HepG2 (cell line): ENCODE measurements around the gene ARHGAP22. TPM values are rescaled to one million over a fixed set of nuclear protein-coding genes. Genes with fewer than 3 reads are reported as not detected.
A peak's percentile ranks its signal among the peaks of the same experiment; 100 is the strongest.

Experiments
- ATAC-seq: fragments of 200-7000 bp; cut with Tn5 transposase; 3 replicates; pipeline ENCODE4 v1.9.1; 2020; ENCODE audit warnings: mild to moderate bottlenecking, moderate library complexity
- BruUV-seq: library from RNA; stranded (reverse); fragments of 400-500 nt; replicated peaks from 2 replicates; lab custom pipeline; 2021; lab: Mats Ljungman, UMichigan
- CTCF ChIA-PET: fragments of 300-600 bp; formaldehyde crosslinking; extraction: SDS; loops from one replicate; lab custom pipeline; 2021; ENCODE audit warnings: low total read pairs, inconsistent platforms, low intra/inter-chr PET ratio; lab: Yijun Ruan, JAX
- POLR2A ChIA-PET: fragments of 350-600 bp; sonication (Branson Sonifier 250); formaldehyde crosslinking; loops from one replicate; lab custom pipeline; 2020; ENCODE audit warnings: antibody characterized with exemption, inconsistent platforms; lab: Yijun Ruan, JAX
- DNase-seq: peaks from one replicate; pipeline ENCODE4 v3.0.0-alpha.2; 2015; ENCODE audit warnings: low spot score
- FAIRE-seq: peaks from 3 replicates; lab custom pipeline; 2011; peaks lifted over from hg19 to GRCh38; lab: Jason Lieb, UNC
- H2AFZ ChIP-seq: one replicate; pipeline ENCODE4 v1.6.1; 2011; ENCODE audit warnings: low read length, inconsistent platforms
- H3K27ac ChIP-seq: fragments of 300-600 bp; 3 replicates; pipeline ENCODE4 v1.8.0; 2011; ENCODE audit warnings: mixed run types, mild to moderate bottlenecking, mixed read lengths, low read length, inconsistent platforms; ENCODE audit not compliant: insufficient read depth; ENCODE audit errors: extremely low read length
- H3K27me3 ChIP-seq, 2 experiments: fragments of 200-600 bp in 1 of 2; 2 replicates in 1 of 2; 3 replicates in 1 of 2; pipeline versions ENCODE4 v1.6.0 to v1.8.0; 2011; ENCODE audit warnings: low read length in 2 of 2, mild to moderate bottlenecking in 2 of 2, moderate library complexity in 2 of 2, inconsistent platforms in 1 of 2; ENCODE audit not compliant: insufficient read depth in 2 of 2, control insufficient read depth in 1 of 2
- H3K36me3 ChIP-seq, 2 experiments: fragments of 200-600 bp in 1 of 2; replicated peaks in 1 of 2; 2 replicates in 1 of 2; 3 replicates in 1 of 2; pipeline versions ENCODE4 v1.5.1 to v1.8.0; 2011; ENCODE audit warnings: low read length in 2 of 2, inconsistent platforms in 1 of 2; ENCODE audit not compliant: insufficient read depth in 2 of 2, control insufficient read depth in 1 of 2
- H3K4me1 ChIP-seq: 2 replicates; pipeline ENCODE4 v1.5.1; 2012; ENCODE audit warnings: low read length, inconsistent platforms; ENCODE audit not compliant: insufficient read depth
- H3K4me2 ChIP-seq: 2 replicates; pipeline ENCODE4 v1.6.0; 2011; ENCODE audit warnings: low read depth, low read length, inconsistent platforms
- H3K4me3 ChIP-seq, 3 experiments: fragments of 200-600 bp in 1 of 3; sonication (generic), shearing (Covaris generic) in 1 of 3; replicated peaks in 1 of 3; 2 replicates each; pipeline ENCODE4 v1.5.1; 2011 to 2016; ENCODE audit warnings: low read length in 3 of 3, inconsistent platforms in 2 of 3, low read depth in 2 of 3, mild to moderate bottlenecking in 2 of 3, control low read depth in 1 of 3, mixed read lengths in 1 of 3; ENCODE audit not compliant: insufficient read depth in 1 of 3
- H3K79me2 ChIP-seq: one replicate; pipeline ENCODE4 v1.6.1; 2011; ENCODE audit warnings: low read length, inconsistent platforms; ENCODE audit not compliant: insufficient read depth
- H3K9ac ChIP-seq: 2 replicates; pipeline ENCODE4 v1.6.0; 2011; ENCODE audit warnings: mild to moderate bottlenecking, low read depth, low read length, inconsistent platforms; ENCODE audit not compliant: insufficient read depth
- H3K9me3 ChIP-seq: 2 replicates; pipeline ENCODE4 v1.5.1; 2012; ENCODE audit warnings: mild to moderate bottlenecking, low read length
- H4K20me1 ChIP-seq: 2 replicates; pipeline ENCODE4 v1.6.0; 2011; ENCODE audit warnings: inconsistent platforms, mild to moderate bottlenecking, low read length, moderate library complexity; ENCODE audit not compliant: insufficient read depth
- ZNF263 ChIP-seq: sonication (generic); formaldehyde crosslinking; IDR thresholded peaks from 2 replicates; pipeline ENCODE4 v1.4.0; 2020; ENCODE audit warnings: missing genetic modification reagents
- ZNF556 ChIP-seq: sonication (generic); formaldehyde crosslinking; IDR thresholded peaks from 2 replicates; pipeline ENCODE4 v1.4.0; 2020; ENCODE audit warnings: mild to moderate bottlenecking, missing genetic modification reagents, borderline replicate concordance
- ZNF672 ChIP-seq: sonication (generic); formaldehyde crosslinking; IDR thresholded peaks from 2 replicates; pipeline ENCODE4 v1.8.1; 2022; ENCODE audit warnings: missing genetic modification reagents
- ZNF781 ChIP-seq: sonication (generic); formaldehyde crosslinking; IDR thresholded peaks from 2 replicates; pipeline ENCODE4 v1.5.1; 2020; ENCODE audit warnings: borderline replicate concordance, mild to moderate bottlenecking, missing genetic modification reagents; ENCODE audit errors: not compliant biosample characterization
- ZNF792 ChIP-seq: IDR thresholded peaks from 2 replicates; pipeline ENCODE4 v1.6.1; 2016
- WGBS: methylation state at CpG from one replicate; pipeline ENCODE4 v1.1.6; 2017; ENCODE audit warnings: low lambda C conversion rate; 5-methylcytosine and 5-hydroxymethylcytosine counted together
- in situ Hi-C: cut with HindIII; loops from 2 replicates; pipeline ENCODE4 v1.10.0; 2017; ENCODE audit warnings: low pct_unique_long_range_greater_than_20kb; ENCODE audit not compliant: extremely low pct_ligation_motif_present
- intact Hi-C: fragments of 100-400 bp; cut with micrococcal nuclease; formaldehyde crosslinking; loops from one replicate; pipeline ENCODE4 v1.10.0; 2022; ENCODE audit not compliant: unreplicated experiment
- polyA plus RNA-seq, 8 experiments: library from polyadenylated mRNA; depleted of rRNA in 3 of 8; stranded (reverse) in 7 of 8; unstranded in 1 of 8; fragments of >200 nt; fragmentation: Illumina TruSeq in 4 of 8; extraction: Trizol in 4 of 8; gene quantifications; 2 replicates each; pipeline versions ENCODE4 v1.2.1 to v1.2.3, GENCODE V29; 2011 to 2016; ENCODE audit warnings: low read depth in 4 of 8, missing spikeins in 1 of 8, mixed read lengths in 1 of 8; ENCODE audit not compliant: insufficient read depth in 1 of 8
- total RNA-seq, 5 experiments: library from RNA; depleted of rRNA; stranded (reverse); fragments of >200 nt; fragmentation: Illumina TruSeq; extraction: Trizol; gene quantifications; 2 replicates each; pipeline ENCODE4 v1.2.3, GENCODE V29; 2016; ENCODE audit warnings: low read depth in 1 of 5
- TF ChIP-seq, protein P1 (sequence below): sonication (generic); formaldehyde crosslinking; IDR thresholded peaks from 2 replicates; pipeline ENCODE4 v1.4.0; 2020; ENCODE audit warnings: missing genetic modification reagents
- TF ChIP-seq, protein P2 (sequence below): sonication (generic); formaldehyde crosslinking; IDR thresholded peaks from 2 replicates; pipeline ENCODE4 v1.5.0; 2020; ENCODE audit warnings: mild to moderate bottlenecking, missing genetic modification reagents, moderate library complexity

Gene ARHGAP22
- total and polyA plus RNA-seq, 2 of the 13 experiments (the other 11 are each of a cell fraction or from before 2014, with no cell fraction given) = 0.08 to 0.38 TPM

DNA sequence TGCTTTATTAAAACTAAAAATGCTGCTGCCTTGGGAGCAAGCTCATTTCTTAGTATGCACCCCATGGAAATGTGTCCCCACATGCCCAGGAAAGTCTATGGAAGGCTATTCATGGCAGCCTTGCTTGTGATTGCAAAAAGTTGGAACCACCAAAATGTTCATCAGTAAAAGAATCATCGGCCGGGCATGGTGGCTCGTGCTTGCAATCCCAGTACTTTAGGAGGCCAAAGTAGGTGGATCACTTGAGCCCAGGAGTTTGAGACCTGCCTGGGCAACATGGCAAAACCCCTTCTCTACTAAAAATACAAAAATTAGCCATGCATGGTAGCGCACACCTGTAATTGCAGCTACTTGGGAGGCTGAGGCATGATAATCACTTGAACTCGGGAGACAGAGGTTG lies 79.8 kb downstream of the ARHGAP22 start:
- ChIA-PET POLR2A (no interaction called here), CTCF (no interaction called here)

DNA sequence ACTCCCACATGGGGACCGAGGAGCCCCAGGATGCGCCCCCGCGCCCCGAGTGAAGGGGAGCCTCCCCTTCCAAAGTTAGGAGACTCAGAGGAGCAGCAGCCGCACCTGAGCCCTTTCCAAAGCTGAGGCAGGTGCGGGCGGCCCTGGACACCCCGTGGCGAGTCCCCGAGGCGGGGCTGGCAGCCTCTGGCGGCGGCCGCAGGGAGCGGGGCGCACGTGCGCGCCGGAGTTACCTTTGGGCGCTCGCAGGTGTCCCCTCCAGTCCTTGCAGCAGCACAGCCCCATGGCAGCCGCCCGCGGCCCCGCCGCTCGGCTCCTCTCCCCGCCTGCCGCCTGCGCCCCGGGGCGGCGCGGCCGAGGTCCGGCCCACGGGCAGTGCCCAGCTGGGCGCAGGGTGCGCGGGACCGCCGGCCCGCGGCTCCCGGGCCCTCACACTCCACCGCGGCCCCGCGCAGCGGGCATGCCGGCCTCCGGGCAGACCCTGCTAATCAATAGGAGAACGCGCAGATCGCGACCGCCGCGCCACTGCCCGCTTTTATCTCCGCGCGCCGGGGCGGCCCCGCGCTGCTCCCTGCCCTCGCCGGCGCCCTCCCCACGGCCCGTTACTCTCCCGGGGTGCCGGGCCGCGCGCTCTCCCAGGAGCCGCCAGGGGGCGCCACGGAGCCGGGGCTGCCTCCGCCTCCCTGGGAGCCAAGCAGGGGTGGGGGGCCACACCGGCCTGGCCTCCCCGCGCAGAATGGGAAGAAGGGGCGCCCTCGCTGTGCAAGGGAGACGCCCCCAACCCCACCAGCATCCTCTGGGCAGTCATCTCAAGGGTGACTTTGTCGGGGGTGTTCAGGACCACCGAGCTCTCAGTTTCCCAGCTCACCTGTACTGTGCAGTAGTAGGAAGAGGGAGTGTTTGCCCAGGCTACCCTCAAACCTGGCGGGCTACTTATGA lies 80.8 kb downstream of the ARHGAP22 start:
- H3K9ac ChIP-seq = no peak overlapping the region
- peak overlapping the region; percentile 25 to 54 (median 45); a peak in 3 of 6 replicates for H3K4me3 ChIP-seq
- WGBS = 15% methylated on average over 13 of the region's 93 CpGs
- H3K27me3 ChIP-seq = peaks cover 0 to 50% of the 10 kb centered on the region in 2 experiments
- no peaks in the 10 kb centered on the region for H3K9me3 ChIP-seq
- no peaks in the 10 kb centered on the region for H3K79me2 ChIP-seq
- no peak overlapping the region for H3K27ac ChIP-seq
- TF ChIP-seq, protein P1, sequence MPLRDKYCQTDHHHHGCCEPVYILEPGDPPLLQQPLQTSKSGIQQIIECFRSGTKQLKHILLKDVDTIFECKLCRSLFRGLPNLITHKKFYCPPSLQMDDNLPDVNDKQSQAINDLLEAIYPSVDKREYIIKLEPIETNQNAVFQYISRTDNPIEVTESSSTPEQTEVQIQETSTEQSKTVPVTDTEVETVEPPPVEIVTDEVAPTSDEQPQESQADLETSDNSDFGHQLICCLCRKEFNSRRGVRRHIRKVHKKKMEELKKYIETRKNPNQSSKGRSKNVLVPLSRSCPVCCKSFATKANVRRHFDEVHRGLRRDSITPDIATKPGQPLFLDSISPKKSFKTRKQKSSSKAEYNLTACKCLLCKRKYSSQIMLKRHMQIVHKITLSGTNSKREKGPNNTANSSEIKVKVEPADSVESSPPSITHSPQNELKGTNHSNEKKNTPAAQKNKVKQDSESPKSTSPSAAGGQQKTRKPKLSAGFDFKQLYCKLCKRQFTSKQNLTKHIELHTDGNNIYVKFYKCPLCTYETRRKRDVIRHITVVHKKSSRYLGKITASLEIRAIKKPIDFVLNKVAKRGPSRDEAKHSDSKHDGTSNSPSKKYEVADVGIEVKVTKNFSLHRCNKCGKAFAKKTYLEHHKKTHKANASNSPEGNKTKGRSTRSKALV = 0 out of 2 replicates have a peak, but pooled peaks have one; percentile 15
- TF ChIP-seq ZNF556 (no peak), ZNF781 (no peak)
- TF ChIP-seq, protein P2, sequence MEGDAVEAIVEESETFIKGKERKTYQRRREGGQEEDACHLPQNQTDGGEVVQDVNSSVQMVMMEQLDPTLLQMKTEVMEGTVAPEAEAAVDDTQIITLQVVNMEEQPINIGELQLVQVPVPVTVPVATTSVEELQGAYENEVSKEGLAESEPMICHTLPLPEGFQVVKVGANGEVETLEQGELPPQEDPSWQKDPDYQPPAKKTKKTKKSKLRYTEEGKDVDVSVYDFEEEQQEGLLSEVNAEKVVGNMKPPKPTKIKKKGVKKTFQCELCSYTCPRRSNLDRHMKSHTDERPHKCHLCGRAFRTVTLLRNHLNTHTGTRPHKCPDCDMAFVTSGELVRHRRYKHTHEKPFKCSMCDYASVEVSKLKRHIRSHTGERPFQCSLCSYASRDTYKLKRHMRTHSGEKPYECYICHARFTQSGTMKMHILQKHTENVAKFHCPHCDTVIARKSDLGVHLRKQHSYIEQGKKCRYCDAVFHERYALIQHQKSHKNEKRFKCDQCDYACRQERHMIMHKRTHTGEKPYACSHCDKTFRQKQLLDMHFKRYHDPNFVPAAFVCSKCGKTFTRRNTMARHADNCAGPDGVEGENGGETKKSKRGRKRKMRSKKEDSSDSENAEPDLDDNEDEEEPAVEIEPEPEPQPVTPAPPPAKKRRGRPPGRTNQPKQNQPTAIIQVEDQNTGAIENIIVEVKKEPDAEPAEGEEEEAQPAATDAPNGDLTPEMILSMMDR (CRISPR knock-in tag) = peak; percentile 60
- ATAC-seq = peak; percentile 62
- no peaks in the 10 kb centered on the region for H4K20me1 ChIP-seq
- no peak for FAIRE-seq
- in situ Hi-C loops (no loop called here), intact Hi-C loops (no loop called here)
- ChIA-PET CTCF (no interaction called here), POLR2A (no interaction called here)
- no peak overlapping the region for H2AFZ ChIP-seq
- H3K36me3 ChIP-seq = no peaks in the 10 kb centered on the region
- H3K4me1 ChIP-seq = 0 out of 2 replicates have a peak, but pooled peaks cover 5% of the 10 kb centered on the region
- DNase-seq = no peak
- peak overlapping the region; percentile 70 for H3K4me2 ChIP-seq
- no TSS peak for BruUV-seq

More for the DNA sequence above, 79.8 kb downstream of the ARHGAP22 start:
- Histone ChIP-seq H3K36me3 (no peaks in the 10 kb centered on the region), H3K79me2 (no peaks in the 10 kb centered on the region), H3K4me1 (0 out of 2 replicates have a peak, but pooled peaks cover 5% of the 10 kb centered on the region), H3K9me3 (no peaks in the 10 kb centered on the region), H3K27ac (no peak overlapping the region), H2AFZ (no peak overlapping the region), H4K20me1 (no peaks in the 10 kb centered on the region), H3K4me2 (no peak overlapping the region), H3K9ac (no peak overlapping the region), H3K27me3 (peaks cover 0 to 46% of the 10 kb centered on the region in 2 experiments), H3K4me3 (no peak overlapping the region)
- DNase-seq = no peak
- in situ Hi-C loops = no loop called here
- BruUV-seq = no TSS peak
- no peak for TF ChIP-seq ZNF672
- no peak for TF ChIP-seq ZNF792 (CRISPR knock-in tag)
- TF ChIP-seq ZNF263 (CRISPR knock-in tag) = no peak
- no peak for ATAC-seq
- intact Hi-C loops = loop anchor here (1.0 kb wide), 1 partner anchor 39 kb away; no protein-coding TSS in a partner anchor
- WGBS = 85% methylated on average over 5 of the region's 5 CpGs
- FAIRE-seq = no peak
